WTC11 (cell line): ENCODE data around the gene PTPN4. TPM values are rescaled to one million over a fixed set of nuclear protein-coding genes. Genes with fewer than 3 reads are reported as not detected.
A peak's percentile ranks its signal among the peaks of the same experiment; 100 is the strongest.

Experiments used
- ATAC-seq: fragments of 200-7000 bp; cut with Tn5 transposase; 2 replicates; pipeline ENCODE4 v1.10.0; 2021; ENCODE audit warnings: mild to moderate bottlenecking, moderate library complexity
- CTCF ChIA-PET: fragments of 300-600 bp; sonication (Branson Sonifier 250); formaldehyde crosslinking; loops from one replicate; lab custom pipeline; 2021; ENCODE audit warnings: antibody characterized with exemption; lab: Charles Lee
- POLR2A ChIA-PET: fragments of 350-600 bp; sonication (Branson Sonifier 250); formaldehyde crosslinking; loops from one replicate; lab custom pipeline; 2021; ENCODE audit warnings: antibody characterized with exemption; lab: Charles Lee
- DNase-seq: peaks from one replicate; pipeline ENCODE4 v3.0.0; 2021; ENCODE audit warnings: low spot score
- H3K27ac Mint-ChIP-seq: 2 replicates; pipeline ENCODE4 v1.8.0; 2021; ENCODE audit warnings: mixed read lengths
- H3K27me3 Mint-ChIP-seq: 2 replicates; pipeline ENCODE4 v1.8.0; 2021; ENCODE audit warnings: low read depth, mild to moderate bottlenecking, moderate library complexity, mixed read lengths
- H3K36me3 Mint-ChIP-seq: 2 replicates; pipeline ENCODE4 v1.8.0; 2021; ENCODE audit warnings: mixed read lengths
- H3K4me1 Mint-ChIP-seq: 2 replicates; pipeline ENCODE4 v1.8.0; 2022; ENCODE audit warnings: mixed read lengths
- H3K4me3 Mint-ChIP-seq: 2 replicates; pipeline ENCODE4 v1.8.0; 2021; ENCODE audit warnings: mild to moderate bottlenecking, moderate library complexity, mixed read lengths
- H3K9me3 Mint-ChIP-seq: 2 replicates; pipeline ENCODE4 v1.8.0; 2021; ENCODE audit warnings: mixed read lengths
- ESRRA ChIP-seq: sonication (generic); formaldehyde crosslinking; IDR thresholded peaks from 2 replicates; pipeline ENCODE4 v1.8.1; 2022; ENCODE audit warnings: mild to moderate bottlenecking, missing genetic modification reagents, borderline replicate concordance
- FOXP4 ChIP-seq: sonication (generic); formaldehyde crosslinking; IDR thresholded peaks from 2 replicates; pipeline ENCODE4 v1.8.0; 2022; ENCODE audit warnings: mild to moderate bottlenecking, missing genetic modification reagents
- HMGXB4 ChIP-seq: sonication (generic); formaldehyde crosslinking; IDR thresholded peaks from 2 replicates; pipeline ENCODE4 v1.8.1; 2023; ENCODE audit warnings: mild to moderate bottlenecking, moderate library complexity, missing genetic modification reagents
- MXD4 ChIP-seq: fragments of 250-450 bp; sonication (Bioruptor Pico); IDR thresholded peaks from 2 replicates; pipeline ENCODE4 v1.8.0; 2021; ENCODE audit warnings: mild to moderate bottlenecking, moderate library complexity, borderline replicate concordance
- NR1H2 ChIP-seq: sonication (generic); formaldehyde crosslinking; IDR thresholded peaks from 2 replicates; pipeline ENCODE4 v1.9.0; 2021; ENCODE audit warnings: mild to moderate bottlenecking, moderate library complexity, missing genetic modification reagents
- SMAD3 ChIP-seq: sonication (generic); formaldehyde crosslinking; IDR thresholded peaks from 2 replicates; pipeline ENCODE4 v1.8.0; 2022; ENCODE audit warnings: missing genetic modification reagents, mild to moderate bottlenecking, borderline replicate concordance
- TCF7 ChIP-seq: sonication (generic); formaldehyde crosslinking; IDR thresholded peaks from 2 replicates; pipeline ENCODE4 v1.8.0; 2022; ENCODE audit warnings: mild to moderate bottlenecking, low read depth, missing genetic modification reagents, moderate library complexity
- TEAD1 ChIP-seq: sonication (generic); formaldehyde crosslinking; IDR thresholded peaks from 2 replicates; pipeline ENCODE4 v1.8.0; 2022; ENCODE audit warnings: mild to moderate bottlenecking, missing genetic modification reagents
- ZNF121 ChIP-seq: sonication (generic); formaldehyde crosslinking; IDR thresholded peaks from 2 replicates; pipeline ENCODE4 v1.8.0; 2023; ENCODE audit warnings: missing genetic modification reagents
- ZNF232 ChIP-seq: sonication (generic); formaldehyde crosslinking; IDR thresholded peaks from 2 replicates; pipeline ENCODE4 v1.8.0; 2022; ENCODE audit warnings: mild to moderate bottlenecking, missing genetic modification reagents
- ZNF396 ChIP-seq: fragments of 250-450 bp; sonication (Bioruptor Pico); IDR thresholded peaks from 2 replicates; pipeline ENCODE4 v1.8.0; 2021; ENCODE audit warnings: mild to moderate bottlenecking, moderate library complexity, borderline replicate concordance
- total RNA-seq: library from RNA; stranded (reverse); gene quantifications from 3 replicates; pipeline ENCODE4 v1.2.3, GENCODE V29; 2021
- TF ChIP-seq, protein P1 (sequence below): sonication (generic); formaldehyde crosslinking; IDR thresholded peaks from 2 replicates; pipeline ENCODE4 v1.8.0; 2022; ENCODE audit warnings: mild to moderate bottlenecking, missing genetic modification reagents
- TF ChIP-seq, protein P2 (sequence below): sonication (generic); formaldehyde crosslinking; conservative IDR thresholded peaks from 2 replicates; pipeline ENCODE4 v1.8.1; 2023; ENCODE audit warnings: mild to moderate bottlenecking, low read depth, missing genetic modification reagents, moderate library complexity
- TF ChIP-seq, protein P3 (sequence below): sonication (generic); formaldehyde crosslinking; IDR thresholded peaks from 2 replicates; pipeline ENCODE4 v1.8.1; 2022; ENCODE audit warnings: low read depth, missing genetic modification reagents, borderline replicate concordance
- TF ChIP-seq, protein P4 (sequence below): fragments of 250-450 bp; sonication (Bioruptor Pico); IDR thresholded peaks from 2 replicates; pipeline ENCODE4 v2.1.2; 2022; ENCODE audit warnings: mild to moderate bottlenecking, moderate library complexity
- TF ChIP-seq, protein P5 (sequence below): sonication (generic); formaldehyde crosslinking; IDR thresholded peaks from 2 replicates; pipeline ENCODE4 v1.8.1; 2023; ENCODE audit warnings: mild to moderate bottlenecking, missing genetic modification reagents

Gene PTPN4
- total RNA-seq, 1 experiment from 2014 or later, result 85.8 TPM

GRCh38 chr2:119910566-119910965 lies 150.8 kb downstream of the PTPN4 start:
- POLR2A ChIA-PET, result no interaction called here
- Mint-ChIP-seq H3K27me3 (no peaks in the 10 kb centered on the region), H3K4me1 (no peaks in the 10 kb centered on the region), H3K9me3 (no peaks in the 10 kb centered on the region), H3K27ac (peak overlapping the region; percentile 11; the same call in 1 of the 2 replicates), H3K36me3 (peaks cover 32% of the 10 kb centered on the region), H3K4me3 (no peak overlapping the region)
- ATAC-seq (no peak), DNase-seq (no peak)
- no peak for TF ChIP-seq NR1H2 (CRISPR knock-in tag)
- no peak for TF ChIP-seq MXD4
- TF ChIP-seq, protein P1, sequence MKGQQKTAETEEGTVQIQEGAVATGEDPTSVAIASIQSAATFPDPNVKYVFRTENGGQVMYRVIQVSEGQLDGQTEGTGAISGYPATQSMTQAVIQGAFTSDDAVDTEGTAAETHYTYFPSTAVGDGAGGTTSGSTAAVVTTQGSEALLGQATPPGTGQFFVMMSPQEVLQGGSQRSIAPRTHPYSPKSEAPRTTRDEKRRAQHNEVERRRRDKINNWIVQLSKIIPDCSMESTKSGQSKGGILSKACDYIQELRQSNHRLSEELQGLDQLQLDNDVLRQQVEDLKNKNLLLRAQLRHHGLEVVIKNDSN (CRISPR knock-in tag), result no peak
- no peak for TF ChIP-seq SMAD3 (CRISPR knock-in tag)
- TF ChIP-seq FOXP4 (CRISPR knock-in tag), result no peak
- TF ChIP-seq ZNF396, result no peak
- TF ChIP-seq, protein P2, sequence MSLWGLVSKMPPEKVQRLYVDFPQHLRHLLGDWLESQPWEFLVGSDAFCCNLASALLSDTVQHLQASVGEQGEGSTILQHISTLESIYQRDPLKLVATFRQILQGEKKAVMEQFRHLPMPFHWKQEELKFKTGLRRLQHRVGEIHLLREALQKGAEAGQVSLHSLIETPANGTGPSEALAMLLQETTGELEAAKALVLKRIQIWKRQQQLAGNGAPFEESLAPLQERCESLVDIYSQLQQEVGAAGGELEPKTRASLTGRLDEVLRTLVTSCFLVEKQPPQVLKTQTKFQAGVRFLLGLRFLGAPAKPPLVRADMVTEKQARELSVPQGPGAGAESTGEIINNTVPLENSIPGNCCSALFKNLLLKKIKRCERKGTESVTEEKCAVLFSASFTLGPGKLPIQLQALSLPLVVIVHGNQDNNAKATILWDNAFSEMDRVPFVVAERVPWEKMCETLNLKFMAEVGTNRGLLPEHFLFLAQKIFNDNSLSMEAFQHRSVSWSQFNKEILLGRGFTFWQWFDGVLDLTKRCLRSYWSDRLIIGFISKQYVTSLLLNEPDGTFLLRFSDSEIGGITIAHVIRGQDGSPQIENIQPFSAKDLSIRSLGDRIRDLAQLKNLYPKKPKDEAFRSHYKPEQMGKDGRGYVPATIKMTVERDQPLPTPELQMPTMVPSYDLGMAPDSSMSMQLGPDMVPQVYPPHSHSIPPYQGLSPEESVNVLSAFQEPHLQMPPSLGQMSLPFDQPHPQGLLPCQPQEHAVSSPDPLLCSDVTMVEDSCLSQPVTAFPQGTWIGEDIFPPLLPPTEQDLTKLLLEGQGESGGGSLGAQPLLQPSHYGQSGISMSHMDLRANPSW (CRISPR knock-in tag), result no peak
- CTCF ChIA-PET, result no interaction called here

DNA sequence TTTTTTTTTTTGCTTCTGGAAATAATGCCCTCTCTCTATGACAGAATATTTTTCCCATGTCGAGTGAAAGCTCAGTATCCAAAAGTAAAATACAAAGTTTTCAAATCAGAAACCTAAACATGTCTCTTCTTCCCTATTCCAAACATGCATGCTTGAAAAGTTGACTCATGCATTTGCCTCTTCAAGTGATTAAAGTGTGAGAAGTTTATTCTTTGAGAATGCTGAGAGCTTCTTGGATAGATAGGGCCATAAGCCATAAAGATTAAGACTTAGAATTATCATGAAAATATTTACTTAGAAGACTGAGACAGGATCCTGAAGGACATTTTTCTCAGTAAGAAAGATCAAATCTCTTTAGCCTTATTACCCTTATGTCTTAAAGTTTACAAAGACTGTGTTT lies 154.5 kb downstream of the PTPN4 start:
- CTCF ChIA-PET, result no interaction called here
- Mint-ChIP-seq H3K4me1 (no peaks in the 10 kb centered on the region), H3K4me3 (no peak overlapping the region), H3K36me3 (peaks cover 13% of the 10 kb centered on the region), H3K9me3 (no peaks in the 10 kb centered on the region), H3K27ac (no peak overlapping the region), H3K27me3 (no peaks in the 10 kb centered on the region)
- TF ChIP-seq, protein P3, sequence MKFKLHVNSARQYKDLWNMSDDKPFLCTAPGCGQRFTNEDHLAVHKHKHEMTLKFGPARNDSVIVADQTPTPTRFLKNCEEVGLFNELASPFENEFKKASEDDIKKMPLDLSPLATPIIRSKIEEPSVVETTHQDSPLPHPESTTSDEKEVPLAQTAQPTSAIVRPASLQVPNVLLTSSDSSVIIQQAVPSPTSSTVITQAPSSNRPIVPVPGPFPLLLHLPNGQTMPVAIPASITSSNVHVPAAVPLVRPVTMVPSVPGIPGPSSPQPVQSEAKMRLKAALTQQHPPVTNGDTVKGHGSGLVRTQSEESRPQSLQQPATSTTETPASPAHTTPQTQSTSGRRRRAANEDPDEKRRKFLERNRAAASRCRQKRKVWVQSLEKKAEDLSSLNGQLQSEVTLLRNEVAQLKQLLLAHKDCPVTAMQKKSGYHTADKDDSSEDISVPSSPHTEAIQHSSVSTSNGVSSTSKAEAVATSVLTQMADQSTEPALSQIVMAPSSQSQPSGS, result no peak
- POLR2A ChIA-PET, result no interaction called here
- DNase-seq (no peak), ATAC-seq (no peak)

GRCh38 chr2:119921825-119922224 lies 162.1 kb downstream of the PTPN4 start:
- TF ChIP-seq TCF7 (CRISPR knock-in tag) (no peak), ESRRA (CRISPR knock-in tag) (no peak), TEAD1 (no peak), ZNF121 (CRISPR knock-in tag) (no peak)
- H3K4me1 Mint-ChIP-seq, result peaks cover 7% of the 10 kb centered on the region; the same call in 1 of the 2 replicates
- no peaks in the 10 kb centered on the region for H3K27me3 Mint-ChIP-seq
- POLR2A ChIA-PET, result no interaction called here
- no peaks in the 10 kb centered on the region for H3K36me3 Mint-ChIP-seq
- H3K9me3 Mint-ChIP-seq, result no peaks in the 10 kb centered on the region
- CTCF ChIA-PET, result no interaction called here
- peak overlapping the region; percentile 43 for H3K27ac Mint-ChIP-seq
- ATAC-seq (no peak), DNase-seq (no peak)
- H3K4me3 Mint-ChIP-seq, result no peak overlapping the region

- ATAC-seq, result no peak
- Mint-ChIP-seq H3K27ac (no peak overlapping the region), H3K4me3 (no peak overlapping the region), H3K36me3 (no peaks in the 10 kb centered on the region), H3K9me3 (no peaks in the 10 kb centered on the region), H3K4me1 (peaks cover 7% of the 10 kb centered on the region; the same call in 1 of the 2 replicates), H3K27me3 (no peaks in the 10 kb centered on the region)
- ChIA-PET POLR2A (no interaction called here), CTCF (no interaction called here)
- DNase-seq, result no peak
- TF ChIP-seq, protein P4, sequence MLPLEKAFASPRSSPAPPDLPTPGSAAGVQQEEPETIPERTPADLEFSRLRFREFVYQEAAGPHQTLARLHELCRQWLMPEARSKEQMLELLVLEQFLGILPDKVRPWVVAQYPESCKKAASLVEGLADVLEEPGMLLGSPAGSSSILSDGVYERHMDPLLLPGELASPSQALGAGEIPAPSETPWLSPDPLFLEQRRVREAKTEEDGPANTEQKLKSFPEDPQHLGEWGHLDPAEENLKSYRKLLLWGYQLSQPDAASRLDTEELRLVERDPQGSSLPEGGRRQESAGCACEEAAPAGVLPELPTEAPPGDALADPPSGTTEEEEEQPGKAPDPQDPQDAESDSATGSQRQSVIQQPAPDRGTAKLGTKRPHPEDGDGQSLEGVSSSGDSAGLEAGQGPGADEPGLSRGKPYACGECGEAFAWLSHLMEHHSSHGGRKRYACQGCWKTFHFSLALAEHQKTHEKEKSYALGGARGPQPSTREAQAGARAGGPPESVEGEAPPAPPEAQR (CRISPR knock-in tag), result no peak
- TF ChIP-seq ZNF232 (CRISPR knock-in tag), result no peak
- TF ChIP-seq ZNF396, result no peak
- no peak for TF ChIP-seq HMGXB4 (CRISPR knock-in tag)
- TF ChIP-seq, protein P5, sequence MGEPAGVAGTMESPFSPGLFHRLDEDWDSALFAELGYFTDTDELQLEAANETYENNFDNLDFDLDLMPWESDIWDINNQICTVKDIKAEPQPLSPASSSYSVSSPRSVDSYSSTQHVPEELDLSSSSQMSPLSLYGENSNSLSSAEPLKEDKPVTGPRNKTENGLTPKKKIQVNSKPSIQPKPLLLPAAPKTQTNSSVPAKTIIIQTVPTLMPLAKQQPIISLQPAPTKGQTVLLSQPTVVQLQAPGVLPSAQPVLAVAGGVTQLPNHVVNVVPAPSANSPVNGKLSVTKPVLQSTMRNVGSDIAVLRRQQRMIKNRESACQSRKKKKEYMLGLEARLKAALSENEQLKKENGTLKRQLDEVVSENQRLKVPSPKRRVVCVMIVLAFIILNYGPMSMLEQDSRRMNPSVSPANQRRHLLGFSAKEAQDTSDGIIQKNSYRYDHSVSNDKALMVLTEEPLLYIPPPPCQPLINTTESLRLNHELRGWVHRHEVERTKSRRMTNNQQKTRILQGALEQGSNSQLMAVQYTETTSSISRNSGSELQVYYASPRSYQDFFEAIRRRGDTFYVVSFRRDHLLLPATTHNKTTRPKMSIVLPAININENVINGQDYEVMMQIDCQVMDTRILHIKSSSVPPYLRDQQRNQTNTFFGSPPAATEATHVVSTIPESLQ (CRISPR knock-in tag), result no peak
Measured at GRCh38 chr2:119922699-119923098, 163.0 kb downstream of the PTPN4 start.
